Testis (tissue), 2 donors: Measurements from ENCODE around the gene APBB1IP.

Experiments
- CTCF ChIP-seq, 3 experiments: fragments of 450-650 bp in 2 of 3; fragments of 200-600 bp in 1 of 3; sonication (generic) in 1 of 3; IDR thresholded peaks; one replicate each; pipeline ENCODE4 v1.5.1; 2016 to 2019; ENCODE audit warnings: antibody characterized with exemption in 3 of 3, mild to moderate bottlenecking in 2 of 3, moderate library complexity in 1 of 3
- POLR2A ChIP-seq: fragments of 450-650 bp; IDR thresholded peaks from one replicate; pipeline ENCODE4 v1.6.1; 2017; ENCODE audit warnings: antibody characterized with exemption, mild to moderate bottlenecking, moderate library complexity

DNA sequence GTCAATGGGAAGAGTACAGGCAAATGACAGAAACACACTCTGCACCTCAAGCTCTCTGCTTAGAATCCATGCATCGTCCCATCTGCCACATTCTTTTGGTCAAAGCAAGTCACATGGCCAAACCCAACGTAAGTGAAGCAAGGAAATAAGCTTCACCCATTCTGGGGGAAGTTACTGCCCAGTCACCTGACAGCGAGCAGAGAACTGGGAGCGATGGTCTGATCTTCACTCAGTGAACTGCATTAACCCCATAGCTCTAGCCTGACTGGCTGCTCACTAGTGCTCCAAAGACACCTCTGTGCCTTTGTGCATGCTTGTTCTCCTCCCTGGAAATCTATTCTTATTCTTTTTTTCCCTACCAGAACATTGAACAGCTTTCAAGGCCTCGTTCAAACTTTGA, 89.9 kb downstream of the APBB1IP start:
- TF ChIP-seq CTCF (IDR thresholded peaks at IDR 0.05) (no peak), POLR2A (no peak)
